ENCODE measurements around the gene IER5.

The IER5 gene

GRCh38 chr1:181077576-181078242, 10.8 kb upstream of the IER5 start:
- no peak for DNase-seq

GRCh38 chr1:181079382-181079781, 9.1 kb upstream of the IER5 start:
- no peak for DNase-seq

GRCh38 chr1:181079920-181080319, 8.6 kb upstream of the IER5 start:
- DNase-seq = no peak

GRCh38 chr1:181080556-181080955, 7.9 kb upstream of the IER5 start:
- DNase-seq = no peak

- DNase-seq = no peak
Observed at GRCh38 chr1:181081395-181081794, 7.1 kb upstream of the IER5 start.

GRCh38 chr1:181083842-181084605, 4.5 kb upstream of the IER5 start:
- peak; percentile 36 for DNase-seq

- DNase-seq = no peak
Observed at GRCh38 chr1:181084606-181084969, 3.9 kb upstream of the IER5 start.

GRCh38 chr1:181086091-181086490, 2.4 kb upstream of the IER5 start:
- DNase-seq = no peak

- no peak for DNase-seq
Observed at GRCh38 chr1:181086926-181087325, 1.6 kb upstream of the IER5 start.

- DNase-seq = no peak
Observed at GRCh38 chr1:181087400-181087901, 1.0 kb upstream of the IER5 start.

- DNase-seq = no peak
Observed at GRCh38 chr1:181089017-181089675, 646 bp downstream of the IER5 start.

GRCh38 chr1:181089676-181090544, 1.4 kb downstream of the IER5 start:
- peak; percentile 52 for DNase-seq

GRCh38 chr1:181090641-181091126, 2.2 kb downstream of the IER5 start:
- DNase-seq = no peak

GRCh38 chr1:181091309-181092040, 3.0 kb downstream of the IER5 start:
- DNase-seq = no peak

GRCh38 chr1:181092056-181092455, 3.6 kb downstream of the IER5 start:
- DNase-seq = no peak

GRCh38 chr1:181092883-181093458, 4.5 kb downstream of the IER5 start:
- DNase-seq = no peak

GRCh38 chr1:181094416-181095212, 6.1 kb downstream of the IER5 start:
- DNase-seq = no peak

GRCh38 chr1:181095260-181095659, 6.8 kb downstream of the IER5 start:
- no peak for DNase-seq

- peak; percentile 70 for DNase-seq
Observed at GRCh38 chr1:181095763-181096184, 7.3 kb downstream of the IER5 start.

GRCh38 chr1:181097242-181097641, 8.7 kb downstream of the IER5 start:
- peak; percentile 79 for DNase-seq
